Measurements from ENCODE around the gene APOBEC3B. TPM values are rescaled to one million over a fixed set of nuclear protein-coding genes. Genes with fewer than 3 reads are reported as not detected.

The APOBEC3B gene
- polyA plus RNA-seq, 1 of the 3 experiments (the other 2 are of a cell fraction) = not detected

- Histone ChIP-seq H3F3A (replicated peaks; ENCODE audit: insufficient read depth) (no peaks in the 10 kb centered on the region), H3K27ac (ENCODE audit: low read depth in 2 of 2, low read length in 1 of 2) (no peak overlapping the region), H3K9me3 (no peaks in the 10 kb centered on the region), H2AFZ (ENCODE audit: low read depth) (no peak overlapping the region), H3K4me3 (ENCODE audit: low read depth in 2 of 2, low read length in 1 of 2) (no peak overlapping the region), H3K79me2 (ENCODE audit: insufficient read depth) (no peaks in the 10 kb centered on the region), H3K36me3 (replicated peaks in 1 of 2; ENCODE audit: control insufficient read depth in 1 of 2, insufficient read depth in 2 of 2, low read length in 1 of 2) (no peaks in the 10 kb centered on the region), H3K4me2 (no peak overlapping the region), H3K4me1 (ENCODE audit: control insufficient read depth in 1 of 2, insufficient read depth in 2 of 2, low read depth in 1 of 2, low read length in 1 of 2) (no peaks in the 10 kb centered on the region), H3K9ac (no peak overlapping the region), H3K9me2 (no peaks in the 10 kb centered on the region), H4K20me1 (ENCODE audit: insufficient read depth) (no peaks in the 10 kb centered on the region), H3K27me3 (ENCODE audit: insufficient read depth) (no peaks in the 10 kb centered on the region)
- no peak for TF ChIP-seq SIN3A (IDR thresholded peaks at IDR 0.05; ENCODE audit: borderline replicate concordance, low read depth, low read length)
- TF ChIP-seq, protein P1, sequence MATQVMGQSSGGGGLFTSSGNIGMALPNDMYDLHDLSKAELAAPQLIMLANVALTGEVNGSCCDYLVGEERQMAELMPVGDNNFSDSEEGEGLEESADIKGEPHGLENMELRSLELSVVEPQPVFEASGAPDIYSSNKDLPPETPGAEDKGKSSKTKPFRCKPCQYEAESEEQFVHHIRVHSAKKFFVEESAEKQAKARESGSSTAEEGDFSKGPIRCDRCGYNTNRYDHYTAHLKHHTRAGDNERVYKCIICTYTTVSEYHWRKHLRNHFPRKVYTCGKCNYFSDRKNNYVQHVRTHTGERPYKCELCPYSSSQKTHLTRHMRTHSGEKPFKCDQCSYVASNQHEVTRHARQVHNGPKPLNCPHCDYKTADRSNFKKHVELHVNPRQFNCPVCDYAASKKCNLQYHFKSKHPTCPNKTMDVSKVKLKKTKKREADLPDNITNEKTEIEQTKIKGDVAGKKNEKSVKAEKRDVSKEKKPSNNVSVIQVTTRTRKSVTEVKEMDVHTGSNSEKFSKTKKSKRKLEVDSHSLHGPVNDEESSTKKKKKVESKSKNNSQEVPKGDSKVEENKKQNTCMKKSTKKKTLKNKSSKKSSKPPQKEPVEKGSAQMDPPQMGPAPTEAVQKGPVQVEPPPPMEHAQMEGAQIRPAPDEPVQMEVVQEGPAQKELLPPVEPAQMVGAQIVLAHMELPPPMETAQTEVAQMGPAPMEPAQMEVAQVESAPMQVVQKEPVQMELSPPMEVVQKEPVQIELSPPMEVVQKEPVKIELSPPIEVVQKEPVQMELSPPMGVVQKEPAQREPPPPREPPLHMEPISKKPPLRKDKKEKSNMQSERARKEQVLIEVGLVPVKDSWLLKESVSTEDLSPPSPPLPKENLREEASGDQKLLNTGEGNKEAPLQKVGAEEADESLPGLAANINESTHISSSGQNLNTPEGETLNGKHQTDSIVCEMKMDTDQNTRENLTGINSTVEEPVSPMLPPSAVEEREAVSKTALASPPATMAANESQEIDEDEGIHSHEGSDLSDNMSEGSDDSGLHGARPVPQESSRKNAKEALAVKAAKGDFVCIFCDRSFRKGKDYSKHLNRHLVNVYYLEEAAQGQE (IDR thresholded peaks at IDR 0.05; ENCODE audit: low read depth, low read length) = no peak
- TF ChIP-seq FOXM1 (IDR thresholded peaks at IDR 0.05; ENCODE audit: low read depth) = no peak
- TF ChIP-seq, protein P2, sequence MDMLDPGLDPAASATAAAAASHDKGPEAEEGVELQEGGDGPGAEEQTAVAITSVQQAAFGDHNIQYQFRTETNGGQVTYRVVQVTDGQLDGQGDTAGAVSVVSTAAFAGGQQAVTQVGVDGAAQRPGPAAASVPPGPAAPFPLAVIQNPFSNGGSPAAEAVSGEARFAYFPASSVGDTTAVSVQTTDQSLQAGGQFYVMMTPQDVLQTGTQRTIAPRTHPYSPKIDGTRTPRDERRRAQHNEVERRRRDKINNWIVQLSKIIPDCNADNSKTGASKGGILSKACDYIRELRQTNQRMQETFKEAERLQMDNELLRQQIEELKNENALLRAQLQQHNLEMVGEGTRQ (IDR thresholded peaks at IDR 0.05; ENCODE audit: borderline replicate concordance, low read depth, low read length) = no peak
- TF ChIP-seq JUND (IDR thresholded peaks at IDR 0.05) = no peak
- TF ChIP-seq RCOR1 (IDR thresholded peaks at IDR 0.05; ENCODE audit: low read length) = no peak
- no peak for TF ChIP-seq POLR2AphosphoS5 (IDR thresholded peaks at IDR 0.05; ENCODE audit: low read depth, low read length)
- TF ChIP-seq, protein P3, sequence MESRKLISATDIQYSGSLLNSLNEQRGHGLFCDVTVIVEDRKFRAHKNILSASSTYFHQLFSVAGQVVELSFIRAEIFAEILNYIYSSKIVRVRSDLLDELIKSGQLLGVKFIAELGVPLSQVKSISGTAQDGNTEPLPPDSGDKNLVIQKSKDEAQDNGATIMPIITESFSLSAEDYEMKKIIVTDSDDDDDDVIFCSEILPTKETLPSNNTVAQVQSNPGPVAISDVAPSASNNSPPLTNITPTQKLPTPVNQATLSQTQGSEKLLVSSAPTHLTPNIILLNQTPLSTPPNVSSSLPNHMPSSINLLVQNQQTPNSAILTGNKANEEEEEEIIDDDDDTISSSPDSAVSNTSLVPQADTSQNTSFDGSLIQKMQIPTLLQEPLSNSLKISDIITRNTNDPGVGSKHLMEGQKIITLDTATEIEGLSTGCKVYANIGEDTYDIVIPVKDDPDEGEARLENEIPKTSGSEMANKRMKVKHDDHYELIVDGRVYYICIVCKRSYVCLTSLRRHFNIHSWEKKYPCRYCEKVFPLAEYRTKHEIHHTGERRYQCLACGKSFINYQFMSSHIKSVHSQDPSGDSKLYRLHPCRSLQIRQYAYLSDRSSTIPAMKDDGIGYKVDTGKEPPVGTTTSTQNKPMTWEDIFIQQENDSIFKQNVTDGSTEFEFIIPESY (IDR thresholded peaks at IDR 0.05; ENCODE audit: borderline replicate concordance, low read depth) = no peak
- TF ChIP-seq MXI1 (IDR thresholded peaks at IDR 0.05; ENCODE audit: low read depth, low read length) = no peak
- no peak for TF ChIP-seq ELF1 (IDR thresholded peaks at IDR 0.05)
- TF ChIP-seq GATA2 (CRISPR knock-in tag; IDR thresholded peaks at IDR 0.05) = no peak
- no peak for TF ChIP-seq MEF2A (IDR thresholded peaks at IDR 0.05; ENCODE audit: borderline replicate concordance, low read depth)
- TF ChIP-seq RFX5 (IDR thresholded peaks at IDR 0.05; ENCODE audit: low read length) = no peak
- no peak for TF ChIP-seq GABPA (IDR thresholded peaks at IDR 0.05; ENCODE audit: low read depth)
- TF ChIP-seq SMC3 (IDR thresholded peaks at IDR 0.05; ENCODE audit: low read depth, low read length) = no peak
- TF ChIP-seq RXRA (IDR thresholded peaks at IDR 0.05; ENCODE audit: borderline replicate concordance, low read depth) = no peak
- no peak for TF ChIP-seq NFIC (IDR thresholded peaks at IDR 0.05; ENCODE audit: borderline replicate concordance)
- no peak for DNase-seq
- 30% methylated on average over 2 of the region's 5 CpGs for WGBS (ENCODE audit: low lambda C conversion rate)
- ChIA-PET CTCF (no interaction called here), POLR2A (interaction anchor here (0.6 kb wide), 1 partner anchor 42 kb away, joined by 3 read pairs; no protein-coding TSS in a partner anchor)
These were observed 25.6 kb upstream of the APOBEC3B start for GRCh38 chr22:38956551-38956950.
